MM.1S (cell line): Measurements from ENCODE around the gene FRYL.

Experiments
- DNase-seq: peaks from one replicate; pipeline ENCODE4 v3.0.0-alpha.2; 2015
- H2AFZ ChIP-seq: fragments of 300-600 bp; sonication (generic); 2 replicates; pipeline ENCODE4 v1.6.0; 2016; ENCODE audit warnings: antibody characterized with exemption, low read length
- H3F3A ChIP-seq: fragments of 300-600 bp; sonication (generic); 2 replicates; pipeline ENCODE4 v1.6.1; 2016; ENCODE audit warnings: mild to moderate bottlenecking, antibody characterized with exemption, low read length, moderate library complexity, mixed read lengths; ENCODE audit not compliant: insufficient read depth
- H3K27ac ChIP-seq: fragments of 300-600 bp; sonication (generic); 2 replicates; pipeline ENCODE4 v1.5.1; 2016; ENCODE audit warnings: mild to moderate bottlenecking, low read length
- H3K27me3 ChIP-seq: fragments of 300-600 bp; sonication (generic); replicated peaks from 2 replicates; pipeline ENCODE4 v1.6.0; 2016; ENCODE audit warnings: low read length; ENCODE audit not compliant: insufficient read depth
- H3K36me3 ChIP-seq: fragments of 300-600 bp; sonication (generic); replicated peaks from 2 replicates; pipeline ENCODE4 v1.6.1; 2016; ENCODE audit warnings: mild to moderate bottlenecking, low read length, mixed read lengths; ENCODE audit not compliant: insufficient read depth
- H3K4me1 ChIP-seq: fragments of 300-600 bp; sonication (generic); 2 replicates; pipeline ENCODE4 v1.6.1; 2016; ENCODE audit warnings: low read length, mixed read lengths
- H3K4me2 ChIP-seq: fragments of 300-600 bp; sonication (generic); 2 replicates; pipeline ENCODE4 v1.6.0; 2016; ENCODE audit warnings: low read depth, low read length
- H3K4me3 ChIP-seq: fragments of 300-600 bp; sonication (generic); 2 replicates; pipeline ENCODE4 v1.5.1; 2016; ENCODE audit warnings: low read length, mixed read lengths
- H3K79me2 ChIP-seq: fragments of 300-600 bp; sonication (generic); 2 replicates; pipeline ENCODE4 v1.6.1; 2016; ENCODE audit warnings: mixed run types, low read length, mixed read lengths
- H3K9ac ChIP-seq: fragments of 300-600 bp; sonication (generic); 2 replicates; pipeline ENCODE4 v1.6.1; 2016; ENCODE audit warnings: low read length, mixed read lengths
- H3K9me2 ChIP-seq: fragments of 300-600 bp; sonication (generic); replicated peaks from 2 replicates; pipeline ENCODE4 v1.6.1; 2016; ENCODE audit warnings: mild to moderate bottlenecking, low read length, mixed read lengths; ENCODE audit not compliant: insufficient read depth
- H3K9me3 ChIP-seq: fragments of 300-600 bp; sonication (generic); replicated peaks from 2 replicates; pipeline ENCODE4 v1.6.1; 2016; ENCODE audit warnings: mild to moderate bottlenecking, low read length, mixed read lengths; ENCODE audit not compliant: insufficient read depth
- H4K20me1 ChIP-seq: fragments of 300-600 bp; sonication (generic); 2 replicates; pipeline ENCODE4 v1.6.1; 2016; ENCODE audit warnings: mild to moderate bottlenecking, low read length, moderate library complexity, mixed read lengths; ENCODE audit not compliant: insufficient read depth
- CTCF ChIP-seq: fragments of 300-600 bp; sonication (generic); IDR thresholded peaks from 2 replicates; pipeline ENCODE4 v1.5.1; 2016; ENCODE audit warnings: antibody characterized with exemption, low read length, mixed read lengths
- EZH2 ChIP-seq: fragments of 300-600 bp; sonication (generic); optimal IDR thresholded peaks from 2 replicates; pipeline ENCODE3; 2017; ENCODE audit warnings: low read depth, mild to moderate bottlenecking, antibody characterized with exemption, low read length, mixed read lengths
- EZH2phosphoT487 ChIP-seq: fragments of 300-600 bp; sonication (generic); IDR thresholded peaks from 2 replicates; pipeline ENCODE4 v1.6.1; 2018; ENCODE audit warnings: antibody characterized with exemption, low read length

Gene FRYL

GRCh38 chr4:48603366-48604003 is 176.6 kb downstream of the FRYL start:
- DNase-seq = no peak
- Histone ChIP-seq H2AFZ (no peak overlapping the region), H3K27ac (no peak overlapping the region), H3K4me2 (no peak overlapping the region), H3K27me3 (no peaks in the 10 kb centered on the region), H3K79me2 (no peaks in the 10 kb centered on the region), H3K4me3 (no peak overlapping the region), H3K9me2 (no peaks in the 10 kb centered on the region), H3K4me1 (no peaks in the 10 kb centered on the region), H3K9me3 (no peaks in the 10 kb centered on the region), H3F3A (no peaks in the 10 kb centered on the region), H3K9ac (no peak overlapping the region), H3K36me3 (no peaks in the 10 kb centered on the region), H4K20me1 (no peaks in the 10 kb centered on the region)
- TF ChIP-seq CTCF (no peak), EZH2phosphoT487 (no peak), EZH2 (no peak)

GRCh38 chr4:48602763-48603162 is 177.3 kb downstream of the FRYL start:
- H3K4me1 ChIP-seq = no peaks in the 10 kb centered on the region
- no peak overlapping the region for H3K4me3 ChIP-seq
- TF ChIP-seq EZH2 (no peak), EZH2phosphoT487 (no peak), CTCF (no peak)
- no peak overlapping the region for H3K9ac ChIP-seq
- no peaks in the 10 kb centered on the region for H3K9me3 ChIP-seq
- no peak for DNase-seq
- H3K36me3 ChIP-seq = no peaks in the 10 kb centered on the region; the same call in 1 of the 2 replicates
- H3K27ac ChIP-seq = no peak overlapping the region
- no peaks in the 10 kb centered on the region for H3K79me2 ChIP-seq
- H3F3A ChIP-seq = no peaks in the 10 kb centered on the region
- no peak overlapping the region for H3K4me2 ChIP-seq
- H4K20me1 ChIP-seq = no peaks in the 10 kb centered on the region
- H3K27me3 ChIP-seq = no peaks in the 10 kb centered on the region
- H3K9me2 ChIP-seq = no peaks in the 10 kb centered on the region
- no peak overlapping the region for H2AFZ ChIP-seq

GRCh38 chr4:48602222-48602621 is 177.9 kb downstream of the FRYL start:
- no peak overlapping the region for H3K27ac ChIP-seq
- H3K36me3 ChIP-seq = no peaks in the 10 kb centered on the region; the same call in 1 of the 2 replicates
- H3K4me2 ChIP-seq = no peak overlapping the region
- H4K20me1 ChIP-seq = no peaks in the 10 kb centered on the region
- no peaks in the 10 kb centered on the region for H3K4me1 ChIP-seq
- no peaks in the 10 kb centered on the region for H3F3A ChIP-seq
- H2AFZ ChIP-seq = no peak overlapping the region
- no peak for DNase-seq
- no peaks in the 10 kb centered on the region for H3K9me2 ChIP-seq
- no peaks in the 10 kb centered on the region for H3K79me2 ChIP-seq
- no peak overlapping the region for H3K4me3 ChIP-seq
- H3K9me3 ChIP-seq = no peaks in the 10 kb centered on the region
- no peaks in the 10 kb centered on the region for H3K27me3 ChIP-seq
- TF ChIP-seq CTCF (no peak), EZH2phosphoT487 (no peak), EZH2 (no peak)
- H3K9ac ChIP-seq = no peak overlapping the region
